NCI-H526 (cell line): ENCODE results near the gene PCDHGC4.

Experiments
- DNase-seq, 2 experiments: peaks; one replicate each; lab custom pipeline; 2025; lab: John Stamatoyannopoulos, UW

PCDHGC4 gene

GRCh38 chr5:141529002-141529401, 44.2 kb downstream of the PCDHGC4 start:
- no peak for DNase-seq

DNA sequence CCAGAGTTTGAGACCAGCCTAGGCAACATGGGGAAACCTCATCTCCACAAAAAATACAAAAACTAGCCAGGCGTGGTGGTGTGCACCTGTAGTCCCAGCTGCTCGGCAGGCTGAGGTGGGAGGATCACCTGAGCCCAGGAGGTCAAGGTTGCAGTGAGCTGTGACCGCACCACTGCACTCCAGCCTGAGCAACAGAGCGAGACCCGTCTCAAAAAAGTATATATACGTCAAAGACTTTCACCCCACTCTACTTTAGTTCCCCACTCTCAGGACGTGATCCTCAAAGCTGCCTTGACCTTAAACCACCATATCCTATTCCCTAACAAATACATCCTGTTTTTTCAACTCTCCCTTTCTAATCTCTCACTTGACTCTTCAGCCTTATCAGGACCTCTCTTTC, 45.0 kb downstream of the PCDHGC4 start:
- DNase-seq = no peak

DNA sequence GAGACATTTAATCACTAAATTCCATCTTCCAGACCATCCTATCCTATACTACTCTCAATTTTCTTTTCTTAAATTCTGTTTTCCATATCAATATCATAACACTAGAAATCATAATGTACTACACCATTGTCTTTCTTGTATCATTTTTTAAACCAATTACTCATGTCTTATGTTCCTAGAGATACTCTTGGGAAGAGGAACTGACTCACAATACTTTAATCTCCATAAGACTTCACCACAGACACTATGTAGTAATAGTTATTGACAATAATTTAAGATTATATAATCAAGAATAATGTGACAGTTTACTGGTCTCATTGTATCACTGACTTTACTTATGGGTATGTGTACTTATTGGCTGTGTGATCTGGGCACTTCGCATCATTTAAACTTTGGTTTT, 47.9 kb downstream of the PCDHGC4 start:
- no peak for DNase-seq

DNA sequence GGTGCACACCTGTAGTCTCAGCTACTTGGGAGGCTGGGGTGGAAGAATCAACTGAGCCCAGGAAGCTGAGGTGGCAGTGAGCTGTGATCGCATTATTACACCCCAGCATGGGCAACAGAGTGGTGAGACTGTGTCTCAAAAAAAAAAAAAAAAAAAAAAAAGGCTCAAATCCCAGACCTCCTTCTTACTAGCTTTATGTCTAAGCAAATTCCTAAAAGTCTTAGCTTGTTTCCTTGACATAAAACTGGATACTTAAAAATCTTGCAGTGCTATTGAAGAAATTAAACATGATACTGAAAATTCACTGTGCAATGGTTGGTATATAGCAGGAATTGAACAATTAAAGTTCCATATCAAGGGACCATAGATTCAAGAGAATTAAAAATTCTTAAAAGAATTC, 49.1 kb downstream of the PCDHGC4 start:
- DNase-seq = no peak

GRCh38 chr5:141534492-141535213, 49.8 kb downstream of the PCDHGC4 start:
- no peak for DNase-seq
